Astrocyte of the spinal cord (primary cell): ENCODE results near the gene ACOX3.
"Not testable (repeated sequence)": the region's sequence is repeated elsewhere in the genome, so short reads cannot be mapped to it uniquely, and the experiment has no call there.

ENCODE experiments used
- DNase-seq: peaks from one replicate; pipeline ENCODE4 v3.0.0; 2011; ENCODE audit warnings: low read depth, low spot score
- H3K4me3 ChIP-seq: 2 replicates; pipeline ENCODE4 v1.5.1; 2011; ENCODE audit warnings: low read depth, mild to moderate bottlenecking, low read length, moderate library complexity
- CTCF ChIP-seq: IDR thresholded peaks from 2 replicates; pipeline ENCODE4 v1.5.1; 2012; ENCODE audit warnings: low read depth, mild to moderate bottlenecking, low read length, inconsistent platforms
- in situ Hi-C: cut with HindIII; loops from 2 replicates; pipeline ENCODE4 v1.10.0; 2017; ENCODE audit warnings: low sequenced_read_pairs

ACOX3 gene

GRCh38 chr4:8386731-8387130 lies 53.8 kb downstream of the ACOX3 start:
- in situ Hi-C loops: no loop called here
- no peak overlapping the region for H3K4me3 ChIP-seq
- no peak for TF ChIP-seq CTCF
- no peak for DNase-seq

- DNase-seq, H3K4me3 ChIP-seq, in situ Hi-C loops: not testable (repeated sequence)
These were observed 54.4 kb downstream of the ACOX3 start for GRCh38 chr4:8386131-8386530.

GRCh38 chr4:8385611-8386010 lies 54.9 kb downstream of the ACOX3 start:
- no peak for DNase-seq
- in situ Hi-C loops: no loop called here
- no peak overlapping the region for H3K4me3 ChIP-seq
- no peak for TF ChIP-seq CTCF

- in situ Hi-C loops: no loop called here
- H3K4me3 ChIP-seq: no peak overlapping the region
- TF ChIP-seq CTCF: no peak
- no peak for DNase-seq
These were observed 55.4 kb downstream of the ACOX3 start for GRCh38 chr4:8385106-8385505.

- DNase-seq: no peak
- no peak for TF ChIP-seq CTCF
- H3K4me3 ChIP-seq: no peak overlapping the region
- in situ Hi-C loops: no loop called here
These were observed 56.0 kb downstream of the ACOX3 start for GRCh38 chr4:8384397-8385060.

- no peak overlapping the region for H3K4me3 ChIP-seq
- no peak for TF ChIP-seq CTCF
- in situ Hi-C loops: no loop called here
- peak; percentile 76 for DNase-seq
These were observed 56.9 kb downstream of the ACOX3 start for GRCh38 chr4:8383451-8384160.

GRCh38 chr4:8383016-8383415 lies 57.5 kb downstream of the ACOX3 start:
- no peak overlapping the region for H3K4me3 ChIP-seq
- no peak for DNase-seq
- TF ChIP-seq CTCF: no peak
- in situ Hi-C loops: no loop called here
